Activated naive CD8-positive, alpha-beta T cell (primary cell): Measurements from ENCODE around the gene LPAR2.
A peak's percentile ranks its signal among the peaks of the same experiment; 100 is the strongest.

Experiments used
- H3K27ac Mint-ChIP-seq: one replicate; pipeline ENCODE4 v1.8.0; 2021; ENCODE audit warnings: mixed read lengths
- H3K27me3 Mint-ChIP-seq: one replicate; pipeline ENCODE4 v1.8.0; 2021; ENCODE audit warnings: mixed read lengths
- H3K36me3 Mint-ChIP-seq: one replicate; pipeline ENCODE4 v1.8.0; 2021; ENCODE audit warnings: mixed read lengths
- H3K4me1 Mint-ChIP-seq: one replicate; pipeline ENCODE4 v1.8.0; 2021; ENCODE audit warnings: low read depth, mixed read lengths
- H3K4me3 Mint-ChIP-seq: one replicate; pipeline ENCODE4 v1.8.0; 2021; ENCODE audit warnings: mild to moderate bottlenecking, mixed read lengths
- H3K9me3 Mint-ChIP-seq: one replicate; pipeline ENCODE4 v1.8.0; 2021; ENCODE audit warnings: low read depth, mixed read lengths

The LPAR2 gene

GRCh38 chr19:19644054-19644388, 16.0 kb upstream of the LPAR2 start:
- Mint-ChIP-seq H3K4me1 (peaks cover 16% of the 10 kb centered on the region), H3K36me3 (no peaks in the 10 kb centered on the region), H3K9me3 (no peaks in the 10 kb centered on the region), H3K4me3 (peak overlapping the region; percentile 97), H3K27me3 (no peaks in the 10 kb centered on the region), H3K27ac (peak overlapping the region; percentile 89)

GRCh38 chr19:19643158-19644053, 15.4 kb upstream of the LPAR2 start, which contains the start of gene GMIP:
GMIP (minus strand) TSS chr19:19643657; CDS start chr19:19643529, 128 bp downstream.
- Mint-ChIP-seq H3K4me3 (peak within 1 kb of the TSS; percentile 97), H3K36me3 (no peaks in the 10 kb centered on the region), H3K27ac (peak within 1 kb of the TSS; percentile 90), H3K27me3 (no peaks in the 10 kb centered on the region), H3K9me3 (no peaks in the 10 kb centered on the region), H3K4me1 (peaks cover 16% of the 10 kb centered on the region)

GRCh38 chr19:19642506-19643157, 14.6 kb upstream of the LPAR2 start:
- H3K27me3 Mint-ChIP-seq, result no peaks in the 10 kb centered on the region
- peak overlapping the region; percentile 90 for H3K27ac Mint-ChIP-seq
- peak overlapping the region; percentile 97 for H3K4me3 Mint-ChIP-seq
- peaks cover 16% of the 10 kb centered on the region for H3K4me1 Mint-ChIP-seq
- no peaks in the 10 kb centered on the region for H3K9me3 Mint-ChIP-seq
- no peaks in the 10 kb centered on the region for H3K36me3 Mint-ChIP-seq

- Mint-ChIP-seq H3K36me3 (peaks cover 4% of the 10 kb centered on the region), H3K27me3 (no peaks in the 10 kb centered on the region), H3K9me3 (no peaks in the 10 kb centered on the region), H3K4me1 (peaks cover 20% of the 10 kb centered on the region), H3K27ac (no peak overlapping the region), H3K4me3 (no peak overlapping the region)
Measured at GRCh38 chr19:19637523-19638251, 9.7 kb upstream of the LPAR2 start.

- H3K36me3 Mint-ChIP-seq, result peaks cover 4% of the 10 kb centered on the region
- no peaks in the 10 kb centered on the region for H3K9me3 Mint-ChIP-seq
- H3K27me3 Mint-ChIP-seq, result no peaks in the 10 kb centered on the region
- no peak overlapping the region for H3K4me3 Mint-ChIP-seq
- no peak overlapping the region for H3K27ac Mint-ChIP-seq
- H3K4me1 Mint-ChIP-seq, result peaks cover 16% of the 10 kb centered on the region
Measured at GRCh38 chr19:19637186-19637522, 9.1 kb upstream of the LPAR2 start.

GRCh38 chr19:19636573-19637185, 8.7 kb upstream of the LPAR2 start:
- H3K4me3 Mint-ChIP-seq, result no peak overlapping the region
- peaks cover 11% of the 10 kb centered on the region for H3K4me1 Mint-ChIP-seq
- peaks cover 4% of the 10 kb centered on the region for H3K36me3 Mint-ChIP-seq

GRCh38 chr19:19635313-19635702, 7.3 kb upstream of the LPAR2 start:
- H3K36me3 Mint-ChIP-seq, result peaks cover 4% of the 10 kb centered on the region
- no peak overlapping the region for H3K4me3 Mint-ChIP-seq
- peaks cover 11% of the 10 kb centered on the region for H3K4me1 Mint-ChIP-seq
- no peaks in the 10 kb centered on the region for H3K9me3 Mint-ChIP-seq
- peak overlapping the region; percentile 41 for H3K27ac Mint-ChIP-seq
- H3K27me3 Mint-ChIP-seq, result no peaks in the 10 kb centered on the region

More at GRCh38 chr19:19636573-19637185, 8.7 kb upstream of the LPAR2 start:
- Mint-ChIP-seq H3K27ac (no peak overlapping the region), H3K9me3 (no peaks in the 10 kb centered on the region), H3K27me3 (no peaks in the 10 kb centered on the region)

- no peaks in the 10 kb centered on the region for H3K9me3 Mint-ChIP-seq
- H3K4me3 Mint-ChIP-seq, result no peak overlapping the region
- no peaks in the 10 kb centered on the region for H3K27me3 Mint-ChIP-seq
- peaks cover 9% of the 10 kb centered on the region for H3K4me1 Mint-ChIP-seq
- peaks cover 4% of the 10 kb centered on the region for H3K36me3 Mint-ChIP-seq
- peak overlapping the region; percentile 54 for H3K27ac Mint-ChIP-seq
Measured at GRCh38 chr19:19634516-19635312, 6.7 kb upstream of the LPAR2 start.

GRCh38 chr19:19633711-19634515, 5.9 kb upstream of the LPAR2 start:
- H3K27me3 Mint-ChIP-seq, result no peaks in the 10 kb centered on the region
- no peaks in the 10 kb centered on the region for H3K9me3 Mint-ChIP-seq
- H3K27ac Mint-ChIP-seq, result peak overlapping the region; percentile 54
- H3K36me3 Mint-ChIP-seq, result peaks cover 4% of the 10 kb centered on the region
- no peak overlapping the region for H3K4me3 Mint-ChIP-seq
- H3K4me1 Mint-ChIP-seq, result peaks cover 10% of the 10 kb centered on the region

- peak overlapping the region; percentile 51 for H3K27ac Mint-ChIP-seq
- H3K4me1 Mint-ChIP-seq, result peaks cover 13% of the 10 kb centered on the region
- peaks cover 4% of the 10 kb centered on the region for H3K36me3 Mint-ChIP-seq
- no peak overlapping the region for H3K4me3 Mint-ChIP-seq
- no peaks in the 10 kb centered on the region for H3K27me3 Mint-ChIP-seq
- no peaks in the 10 kb centered on the region for H3K9me3 Mint-ChIP-seq
Measured at GRCh38 chr19:19632661-19633060, 4.6 kb upstream of the LPAR2 start.

- Mint-ChIP-seq H3K9me3 (no peaks in the 10 kb centered on the region), H3K27ac (no peak overlapping the region), H3K4me1 (peaks cover 26% of the 10 kb centered on the region), H3K27me3 (no peaks in the 10 kb centered on the region), H3K36me3 (peaks cover 4% of the 10 kb centered on the region), H3K4me3 (no peak overlapping the region)
Measured at GRCh38 chr19:19631346-19631745, 3.3 kb upstream of the LPAR2 start.

GRCh38 chr19:19630426-19630825, 2.4 kb upstream of the LPAR2 start:
- Mint-ChIP-seq H3K27ac (peak overlapping the region; percentile 46), H3K4me3 (no peak overlapping the region), H3K36me3 (peaks cover 4% of the 10 kb centered on the region)

GRCh38 chr19:19630062-19630414, 2.0 kb upstream of the LPAR2 start:
- no peak overlapping the region for H3K4me3 Mint-ChIP-seq
- no peaks in the 10 kb centered on the region for H3K9me3 Mint-ChIP-seq
- H3K27ac Mint-ChIP-seq, result peak overlapping the region; percentile 46
- H3K36me3 Mint-ChIP-seq, result peaks cover 4% of the 10 kb centered on the region
- H3K27me3 Mint-ChIP-seq, result no peaks in the 10 kb centered on the region
- peaks cover 31% of the 10 kb centered on the region for H3K4me1 Mint-ChIP-seq

More at GRCh38 chr19:19630426-19630825, 2.4 kb upstream of the LPAR2 start:
- Mint-ChIP-seq H3K9me3 (no peaks in the 10 kb centered on the region), H3K27me3 (no peaks in the 10 kb centered on the region), H3K4me1 (peaks cover 31% of the 10 kb centered on the region)
